Esophagus muscularis mucosa (tissue), 4 donors: Measurements from ENCODE around the gene SLC29A3. TPM values are rescaled to one million over a fixed set of nuclear protein-coding genes. Genes with fewer than 3 reads are reported as not detected.

Experiments
- DNase-seq: peaks from one replicate; pipeline ENCODE4 v3.0.0-alpha.2; 2017; ENCODE audit errors: extremely low spot score
- H3K27ac ChIP-seq, 4 donors: fragments of 200-600 bp; sonication (generic); replicated peaks in 1 of 4; 1 replicate in 3 of 4; 2 replicates in 1 of 4; pipeline ENCODE4 v1.5.1; 2016 to 2019; ENCODE audit warnings: mild to moderate bottlenecking in 1 of 4
- H3K27me3 ChIP-seq, 4 donors: fragments of 200-600 bp; sonication (generic); one replicate each; pipeline versions ENCODE4 v1.5.1 to v1.6.0; 2016 to 2019
- H3K36me3 ChIP-seq, 4 donors: fragments of 200-600 bp; sonication (generic); one replicate each; pipeline ENCODE4 v1.5.1; 2016 to 2019
- H3K4me1 ChIP-seq, 4 donors: fragments of 200-600 bp; sonication (generic); one replicate each; pipeline ENCODE4 v1.5.1; 2016 to 2019
- H3K4me3 ChIP-seq, 4 donors: fragments of 200-600 bp; sonication (generic); 1 replicate in 2 of 4; 2 replicates in 2 of 4; pipeline ENCODE4 v1.5.1; 2016 to 2019; ENCODE audit warnings: mild to moderate bottlenecking in 4 of 4, moderate library complexity in 1 of 4
- H3K9me3 ChIP-seq, 4 donors: fragments of 200-600 bp; sonication (generic); 1 replicate in 3 of 4; 2 replicates in 1 of 4; pipeline ENCODE4 v1.5.1; 2016 to 2019
- EP300 ChIP-seq: sonication (generic); formaldehyde crosslinking; IDR thresholded peaks from one replicate; pipeline ENCODE4 v1.6.1; 2017; ENCODE audit warnings: antibody characterized with exemption
- POLR2A ChIP-seq: fragments of 450-650 bp; IDR thresholded peaks from one replicate; pipeline ENCODE4 v1.6.1; 2017; ENCODE audit warnings: antibody characterized with exemption, moderate library complexity, mild to moderate bottlenecking, low read depth
- POLR2AphosphoS5 ChIP-seq, 2 donors: sonication (generic); formaldehyde crosslinking; IDR thresholded peaks; one replicate each; pipeline ENCODE4 v1.6.1; 2017; ENCODE audit warnings: antibody characterized with exemption in 2 of 2
- WGBS: methylation state at CpG from one replicate; pipeline ENCODE4 v1.1.5; 2018; 5-methylcytosine and 5-hydroxymethylcytosine counted together
- intact Hi-C: fragments of 100-400 bp; cut with DNase I; formaldehyde crosslinking; loops from one replicate; pipeline ENCODE4 v1.15.1; 2023
- total RNA-seq, 4 donors: library from RNA; depleted of rRNA; stranded (reverse); fragments of >200 nt; gene quantifications; one replicate each; pipeline versions ENCODE4 v1.1.0 to v1.2.1, GENCODE V29; 2016
- TF ChIP-seq, protein P1 (sequence below), 3 experiments: fragments of 200-600 bp in 2 of 3; fragments of 450-650 bp in 1 of 3; sonication (generic) in 2 of 3; IDR thresholded peaks; one replicate each; pipeline ENCODE4 v1.5.1; 2017 to 2019; ENCODE audit warnings: antibody characterized with exemption in 3 of 3, mild to moderate bottlenecking in 2 of 3, moderate library complexity in 1 of 3

The SLC29A3 gene
- total RNA-seq: 1 to 10 TPM; 4.0 to 6.9 (median 5.0) TPM

- intact Hi-C loops: loop anchor here (2.0 to 10.0 kb wide), 5 partner anchors 78 to 576 kb away; partner anchors contain the start of gene CDH23
- Histone ChIP-seq H3K9me3 (no peaks in the 10 kb centered on the region), H3K4me3 (peak within 1 kb of the TSS; percentile 71 to 93 (median 84)), H3K4me1 (peaks cover 14 to 29% (median 23%) of the 10 kb centered on the region in 4 donors), H3K27me3 (no peaks in the 10 kb centered on the region), H3K36me3 (peaks cover 0 to 17% (median 4%) of the 10 kb centered on the region in 4 donors), H3K27ac (peak within 1 kb of the TSS; percentile 81 to 87 (median 85))
- DNase-seq: no peak
- under 1% methylated on average over 44 of the region's 62 CpGs for WGBS
- no peak for TF ChIP-seq POLR2A
- peak; percentile 40 to 82 for TF ChIP-seq POLR2AphosphoS5 (IDR thresholded peaks at IDR 0.05)
- TF ChIP-seq, protein P1, sequence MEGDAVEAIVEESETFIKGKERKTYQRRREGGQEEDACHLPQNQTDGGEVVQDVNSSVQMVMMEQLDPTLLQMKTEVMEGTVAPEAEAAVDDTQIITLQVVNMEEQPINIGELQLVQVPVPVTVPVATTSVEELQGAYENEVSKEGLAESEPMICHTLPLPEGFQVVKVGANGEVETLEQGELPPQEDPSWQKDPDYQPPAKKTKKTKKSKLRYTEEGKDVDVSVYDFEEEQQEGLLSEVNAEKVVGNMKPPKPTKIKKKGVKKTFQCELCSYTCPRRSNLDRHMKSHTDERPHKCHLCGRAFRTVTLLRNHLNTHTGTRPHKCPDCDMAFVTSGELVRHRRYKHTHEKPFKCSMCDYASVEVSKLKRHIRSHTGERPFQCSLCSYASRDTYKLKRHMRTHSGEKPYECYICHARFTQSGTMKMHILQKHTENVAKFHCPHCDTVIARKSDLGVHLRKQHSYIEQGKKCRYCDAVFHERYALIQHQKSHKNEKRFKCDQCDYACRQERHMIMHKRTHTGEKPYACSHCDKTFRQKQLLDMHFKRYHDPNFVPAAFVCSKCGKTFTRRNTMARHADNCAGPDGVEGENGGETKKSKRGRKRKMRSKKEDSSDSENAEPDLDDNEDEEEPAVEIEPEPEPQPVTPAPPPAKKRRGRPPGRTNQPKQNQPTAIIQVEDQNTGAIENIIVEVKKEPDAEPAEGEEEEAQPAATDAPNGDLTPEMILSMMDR (IDR thresholded peaks at IDR 0.05): peak; percentile 53 to 70 (median 67)
Observed at GRCh38 chr10:71319042-71319799, at the start of gene SLC29A3. TSS of gene SLC29A3 (plus strand) at chr10:71319259. CDS start at chr10:71319310, 51 bp downstream.

GRCh38 chr10:71269301-71270288, 49.5 kb upstream of the SLC29A3 start:
- H3K9me3 ChIP-seq: no peaks in the 10 kb centered on the region
- TF ChIP-seq POLR2A: no peak
- TF ChIP-seq POLR2AphosphoS5 (IDR thresholded peaks at IDR 0.05): no peak
- no peak for TF ChIP-seq EP300
- TF ChIP-seq, protein P1 (IDR thresholded peaks at IDR 0.05): no peak
- no peak overlapping the region for H3K4me3 ChIP-seq
- H3K36me3 ChIP-seq: no peaks in the 10 kb centered on the region
- no peaks in the 10 kb centered on the region for H3K27me3 ChIP-seq
- intact Hi-C loops: no loop called here
- DNase-seq: no peak
- 72% methylated on average over 10 of the region's 11 CpGs for WGBS
- peaks cover 28 to 39% (median 34%) of the 10 kb centered on the region in 4 donors for H3K4me1 ChIP-seq
- no peak overlapping the region for H3K27ac ChIP-seq

DNA sequence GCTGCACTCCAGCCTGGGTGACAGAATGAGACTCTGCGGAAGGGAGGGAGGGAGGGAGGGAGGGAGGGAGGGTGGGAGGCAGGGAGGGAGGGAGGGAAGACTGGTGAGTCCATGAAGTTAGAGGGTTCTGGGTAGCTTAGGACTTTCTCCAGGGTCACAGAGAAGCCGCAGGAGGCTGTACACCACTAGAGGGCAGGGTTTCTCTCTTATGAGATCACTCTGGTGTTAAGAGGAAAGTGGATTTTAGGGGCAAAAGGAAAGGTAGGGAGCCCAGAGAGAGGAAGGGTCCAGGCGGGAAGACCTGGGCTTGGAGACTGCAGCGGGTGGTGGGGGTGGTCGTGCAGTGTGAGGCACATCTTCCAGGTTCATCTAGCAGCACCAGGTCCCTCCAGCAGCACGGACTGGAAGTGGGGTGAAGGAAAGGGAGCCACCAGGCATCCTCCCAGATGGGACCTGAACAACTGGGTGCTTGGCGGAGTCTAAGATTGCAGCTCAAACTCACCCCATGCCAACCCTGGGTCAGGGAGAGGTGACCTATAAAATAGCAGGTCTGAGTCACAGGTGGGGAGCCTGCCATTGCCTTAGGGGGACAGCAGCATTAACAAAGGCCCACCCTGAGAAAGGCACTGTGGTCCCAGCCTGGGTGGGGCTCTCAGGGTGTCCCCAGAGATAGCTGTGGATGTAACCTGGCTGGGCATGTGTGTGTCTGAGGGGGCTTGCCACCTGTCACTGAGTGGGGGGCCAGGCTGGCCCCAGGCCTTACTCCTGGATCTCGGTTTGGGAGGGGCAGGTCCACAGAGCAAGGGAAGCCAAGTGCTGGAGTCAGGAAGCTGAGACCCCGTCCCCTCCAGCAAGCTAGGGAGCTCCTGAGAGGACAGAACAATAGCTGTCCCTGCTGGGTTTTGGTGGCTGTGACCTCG, 48.5 kb upstream of the SLC29A3 start:
- Histone ChIP-seq H3K27ac (no peak overlapping the region), H3K36me3 (no peaks in the 10 kb centered on the region), H3K4me3 (no peak overlapping the region), H3K9me3 (no peaks in the 10 kb centered on the region), H3K4me1 (peaks cover 28 to 38% (median 32%) of the 10 kb centered on the region in 4 donors), H3K27me3 (no peaks in the 10 kb centered on the region)
- WGBS: 66% methylated on average over 9 of the region's 10 CpGs
- intact Hi-C loops: no loop called here
- TF ChIP-seq POLR2A (no peak), POLR2AphosphoS5 (IDR thresholded peaks at IDR 0.05) (no peak), EP300 (no peak)
- TF ChIP-seq, protein P1 (IDR thresholded peaks at IDR 0.05): peak; percentile 33 to 71 (median 47)
- DNase-seq: no peak

DNA sequence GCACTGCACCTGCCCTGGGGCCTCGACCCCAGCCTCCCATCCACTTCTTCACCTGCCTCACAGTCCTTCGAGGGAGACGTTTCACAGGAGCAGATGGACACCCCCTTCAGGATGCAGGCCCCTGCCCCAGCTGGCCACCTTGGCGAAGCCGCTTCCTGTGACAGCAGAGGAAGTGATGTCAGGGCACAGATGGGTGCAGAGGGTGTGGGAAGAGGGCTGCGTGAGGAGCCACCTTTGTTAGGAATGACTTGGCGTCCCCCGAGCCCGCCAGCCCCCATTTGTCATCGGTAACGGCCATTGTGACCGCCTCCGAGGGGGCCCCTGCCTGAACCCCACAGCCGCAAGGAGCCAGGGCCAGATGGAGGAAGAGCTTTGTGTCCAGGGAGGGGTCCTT, 47.4 kb upstream of the SLC29A3 start:
- peaks cover 21 to 28% (median 22%) of the 10 kb centered on the region in 4 donors for H3K4me1 ChIP-seq
- no peaks in the 10 kb centered on the region for H3K9me3 ChIP-seq
- no peak overlapping the region for H3K4me3 ChIP-seq
- 71% methylated on average over 9 of the region's 14 CpGs for WGBS
- DNase-seq: no peak
- no peak for TF ChIP-seq POLR2AphosphoS5 (IDR thresholded peaks at IDR 0.05)
- TF ChIP-seq POLR2A: no peak
- TF ChIP-seq, protein P1 (IDR thresholded peaks at IDR 0.05): no peak
- TF ChIP-seq EP300: no peak
- intact Hi-C loops: no loop called here
- no peaks in the 10 kb centered on the region for H3K36me3 ChIP-seq
- H3K27me3 ChIP-seq: no peaks in the 10 kb centered on the region
- H3K27ac ChIP-seq: no peak overlapping the region
